Upper lobe of right lung (tissue), 1 donor: Measurements from ENCODE around the gene CPVL. TPM values are rescaled to one million over a fixed set of nuclear protein-coding genes. Genes with fewer than 3 reads are reported as not detected.

ENCODE experiments used
- ATAC-seq: fragments of 200-7000 bp; cut with Tn5 transposase; one replicate; pipeline ENCODE4 v1.9.1; 2020; ENCODE audit warnings: mild to moderate bottlenecking, moderate library complexity
- DNase-seq: peaks from one replicate; pipeline ENCODE4 v3.0.0-alpha.2; 2020
- H3K27ac ChIP-seq: fragments of 200-600 bp; one replicate; pipeline ENCODE4 v1.8.0; 2022
- H3K27me3 ChIP-seq: fragments of 200-600 bp; one replicate; pipeline ENCODE4 v1.8.0; 2022; ENCODE audit warnings: mild to moderate bottlenecking
- H3K36me3 ChIP-seq: fragments of 200-600 bp; one replicate; pipeline ENCODE4 v1.8.0; 2022
- H3K4me1 ChIP-seq: fragments of 200-600 bp; one replicate; pipeline ENCODE4 v1.8.0; 2022
- H3K4me3 ChIP-seq: fragments of 200-600 bp; one replicate; pipeline ENCODE4 v1.8.0; 2022; ENCODE audit warnings: mild to moderate bottlenecking
- H3K9me3 ChIP-seq: fragments of 200-600 bp; one replicate; pipeline ENCODE4 v1.8.0; 2022
- intact Hi-C: fragments of 100-400 bp; cut with DNase I; formaldehyde crosslinking; loops from one replicate; pipeline ENCODE4 v1.11.0; 2022
- total RNA-seq: library from RNA; stranded (reverse); fragmentation: NEBNext Ultra II Directional; extraction: Animal tissue kit (Norgen Biotek cat#: 25700); gene quantifications from one replicate; pipeline ENCODE4 v1.2.1, GENCODE V29; 2021
- TF ChIP-seq, protein P1 (sequence below): fragments of 200-600 bp; IDR thresholded peaks from one replicate; pipeline ENCODE4 v1.8.0; 2022; ENCODE audit warnings: antibody characterized with exemption
- donor health status: DM: no; HTN: yes; CAD: no; lungs with severe emphysema.

Gene CPVL
- total RNA-seq, 1 donor from 2014 or later: 31.9 TPM

DNA sequence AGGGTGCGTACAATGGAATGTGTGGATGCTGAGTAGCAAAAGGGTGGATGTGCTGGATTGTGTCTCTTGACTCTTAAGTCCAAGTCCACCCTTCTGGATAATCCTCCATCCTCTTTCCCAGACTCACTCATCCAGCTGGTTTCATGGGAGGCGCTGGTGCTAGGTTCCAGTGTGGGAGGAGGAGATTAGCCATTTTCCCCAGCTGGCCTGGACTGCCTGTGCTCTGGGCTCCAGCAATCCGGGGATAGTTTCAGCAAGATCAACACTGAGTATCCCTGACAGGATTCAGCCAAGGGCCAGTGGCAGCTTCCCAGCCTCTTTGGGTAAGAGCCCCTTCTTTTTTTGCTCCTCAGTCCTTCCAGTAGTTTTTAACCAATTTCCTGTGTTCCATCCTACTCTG lies 166.6 kb downstream of the CPVL start:
- TF ChIP-seq, protein P1, sequence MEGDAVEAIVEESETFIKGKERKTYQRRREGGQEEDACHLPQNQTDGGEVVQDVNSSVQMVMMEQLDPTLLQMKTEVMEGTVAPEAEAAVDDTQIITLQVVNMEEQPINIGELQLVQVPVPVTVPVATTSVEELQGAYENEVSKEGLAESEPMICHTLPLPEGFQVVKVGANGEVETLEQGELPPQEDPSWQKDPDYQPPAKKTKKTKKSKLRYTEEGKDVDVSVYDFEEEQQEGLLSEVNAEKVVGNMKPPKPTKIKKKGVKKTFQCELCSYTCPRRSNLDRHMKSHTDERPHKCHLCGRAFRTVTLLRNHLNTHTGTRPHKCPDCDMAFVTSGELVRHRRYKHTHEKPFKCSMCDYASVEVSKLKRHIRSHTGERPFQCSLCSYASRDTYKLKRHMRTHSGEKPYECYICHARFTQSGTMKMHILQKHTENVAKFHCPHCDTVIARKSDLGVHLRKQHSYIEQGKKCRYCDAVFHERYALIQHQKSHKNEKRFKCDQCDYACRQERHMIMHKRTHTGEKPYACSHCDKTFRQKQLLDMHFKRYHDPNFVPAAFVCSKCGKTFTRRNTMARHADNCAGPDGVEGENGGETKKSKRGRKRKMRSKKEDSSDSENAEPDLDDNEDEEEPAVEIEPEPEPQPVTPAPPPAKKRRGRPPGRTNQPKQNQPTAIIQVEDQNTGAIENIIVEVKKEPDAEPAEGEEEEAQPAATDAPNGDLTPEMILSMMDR: no peak
- DNase-seq (no peak), ATAC-seq (no peak)
- no peak overlapping the region for H3K27ac ChIP-seq
- intact Hi-C loops: no loop called here
- no peak overlapping the region for H3K4me3 ChIP-seq
- H3K4me1 ChIP-seq: peaks cover 7% of the 10 kb centered on the region
- no peaks in the 10 kb centered on the region for H3K36me3 ChIP-seq
- H3K27me3 ChIP-seq: no peaks in the 10 kb centered on the region
- no peaks in the 10 kb centered on the region for H3K9me3 ChIP-seq

- ATAC-seq (no peak), DNase-seq (no peak)
- Histone ChIP-seq H3K4me3 (no peak overlapping the region), H3K27me3 (no peaks in the 10 kb centered on the region), H3K9me3 (peaks cover under 1% of the 10 kb centered on the region), H3K4me1 (peaks cover 5% of the 10 kb centered on the region), H3K36me3 (no peaks in the 10 kb centered on the region), H3K27ac (no peak overlapping the region)
- intact Hi-C loops: no loop called here
- TF ChIP-seq, protein P1: no peak
These were observed 168.5 kb downstream of the CPVL start for GRCh38 chr7:28977881-28978280.

DNA sequence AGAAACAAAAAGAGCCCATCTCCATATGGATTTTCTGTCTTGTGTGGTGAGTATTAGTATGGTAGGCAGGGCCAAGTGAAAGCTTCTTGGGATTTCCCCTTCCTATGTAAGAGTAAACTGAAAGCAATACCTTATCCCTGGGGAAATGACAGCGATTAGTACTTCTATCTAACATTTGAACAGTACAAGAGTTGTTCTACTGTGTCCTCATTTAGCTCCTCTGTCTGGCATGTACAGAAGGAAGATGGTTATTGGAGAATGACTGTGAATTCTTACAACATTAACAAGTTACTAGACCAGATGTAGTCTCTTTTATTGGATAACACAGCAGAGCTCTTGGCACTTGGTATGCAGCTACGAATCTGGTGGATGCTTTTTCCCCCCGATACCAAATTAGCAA lies 170.3 kb downstream of the CPVL start:
- no peak overlapping the region for H3K27ac ChIP-seq
- no peaks in the 10 kb centered on the region for H3K27me3 ChIP-seq
- H3K9me3 ChIP-seq: peaks cover 16% of the 10 kb centered on the region
- TF ChIP-seq, protein P1: no peak
- peaks cover 5% of the 10 kb centered on the region for H3K4me1 ChIP-seq
- no peaks in the 10 kb centered on the region for H3K36me3 ChIP-seq
- H3K4me3 ChIP-seq: no peak overlapping the region
- intact Hi-C loops: no loop called here
- DNase-seq (no peak), ATAC-seq (no peak)

DNA sequence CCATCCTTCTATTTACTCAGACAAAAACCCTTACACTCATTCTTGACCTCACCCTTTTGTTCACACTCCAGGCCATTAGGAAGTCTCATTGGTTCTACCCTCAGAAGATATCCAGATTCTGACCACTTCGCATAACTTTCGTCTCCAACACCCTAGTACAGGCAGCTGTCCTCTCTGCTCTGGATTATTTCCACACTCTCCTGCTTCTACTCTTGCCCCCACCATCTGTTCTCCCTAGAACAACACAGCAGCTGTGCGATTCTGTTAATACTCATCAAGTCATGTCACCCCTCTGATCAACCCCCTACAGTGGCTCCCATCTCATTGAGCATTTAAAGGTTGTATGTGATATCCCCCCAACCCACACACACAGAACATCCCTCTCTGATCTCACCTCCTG lies 172.7 kb downstream of the CPVL start:
- intact Hi-C loops: no loop called here
- no peaks in the 10 kb centered on the region for H3K36me3 ChIP-seq
- no peak overlapping the region for H3K27ac ChIP-seq
- TF ChIP-seq, protein P1: no peak
- no peaks in the 10 kb centered on the region for H3K4me1 ChIP-seq
- no peak overlapping the region for H3K4me3 ChIP-seq
- ATAC-seq: no peak
- peaks cover 25% of the 10 kb centered on the region for H3K9me3 ChIP-seq
- H3K27me3 ChIP-seq: no peaks in the 10 kb centered on the region
- no peak for DNase-seq

- intact Hi-C loops: no loop called here
- Histone ChIP-seq H3K4me1 (peaks cover 11% of the 10 kb centered on the region), H3K4me3 (no peak overlapping the region), H3K36me3 (no peaks in the 10 kb centered on the region), H3K27ac (no peak overlapping the region), H3K9me3 (no peaks in the 10 kb centered on the region), H3K27me3 (no peaks in the 10 kb centered on the region)
- TF ChIP-seq, protein P1: no peak
- ATAC-seq (no peak), DNase-seq (no peak)
These were observed 182.3 kb downstream of the CPVL start for GRCh38 chr7:28964056-28964455.

GRCh38 chr7:28961972-28962371 lies 184.4 kb downstream of the CPVL start:
- Histone ChIP-seq H3K4me3 (no peak overlapping the region), H3K27me3 (peaks cover 9% of the 10 kb centered on the region), H3K4me1 (peaks cover 32% of the 10 kb centered on the region), H3K9me3 (no peaks in the 10 kb centered on the region), H3K36me3 (no peaks in the 10 kb centered on the region), H3K27ac (no peak overlapping the region)
- no peak for DNase-seq
- intact Hi-C loops: no loop called here
- TF ChIP-seq, protein P1: no peak
- ATAC-seq: peak; percentile 8
